ENCODE data around the gene SGK2. TPM values are rescaled to one million over a fixed set of nuclear protein-coding genes. Genes with fewer than 3 reads are reported as not detected.

The SGK2 gene
- total and polyA plus RNA-seq, 2 of the 13 experiments (the other 11 are each of a cell fraction or from before 2014, with no cell fraction given) = 6.2 to 29.4 TPM

GRCh38 chr20:43515628-43516027 lies 43.2 kb upstream of the SGK2 start:
- intact Hi-C loops (cut with micrococcal nuclease; ENCODE audit: unreplicated experiment) = no loop called here
- BruUV-seq (replicated peaks) = TSS peak; percentile 44

More at GRCh38 chr20:43515628-43516027, 43.2 kb upstream of the SGK2 start:
- H3K4me3 ChIP-seq (replicated peaks in 1 of 3; ENCODE audit: insufficient read depth in 1 of 3, low read depth in 2 of 3, low read length in 3 of 3) = peak overlapping the region; percentile 62 to 84 (median 75); a peak in 4 of 6 replicates
- DNase-seq (ENCODE audit: low spot score) (no peak), FAIRE-seq (no peak), ATAC-seq (no peak)
- H3K9ac ChIP-seq (ENCODE audit: insufficient read depth, low read depth, low read length) = no peak overlapping the region; the same call in 1 of the 2 replicates
- CTCF ChIA-PET (ENCODE audit: low intra/inter-chr PET ratio, low total read pairs) = no interaction called here
- H3K27me3 ChIP-seq (ENCODE audit: control insufficient read depth in 1 of 2, insufficient read depth in 2 of 2, low read length in 2 of 2) = no peaks in the 10 kb centered on the region
- TF ChIP-seq ZBTB46 (CRISPR knock-in tag; IDR thresholded peaks at IDR 0.05; ENCODE audit: borderline replicate concordance) (no peak), NR1H2 (CRISPR knock-in tag; IDR thresholded peaks at IDR 0.05; ENCODE audit: borderline replicate concordance, low read depth) (no peak), NFYC (CRISPR knock-in tag; IDR thresholded peaks at IDR 0.05) (no peak), MEIS1 (CRISPR knock-in tag; IDR thresholded peaks at IDR 0.05; ENCODE audit: borderline replicate concordance) (no peak), SIN3A (IDR thresholded peaks at IDR 0.05; ENCODE audit: borderline replicate concordance, low read depth, low read length) (no peak), MED8 (CRISPR knock-in tag; IDR thresholded peaks at IDR 0.05; ENCODE audit: insufficient replicate concordance) (no peak), TMF1 (CRISPR knock-in tag; IDR thresholded peaks at IDR 0.05; ENCODE audit: low read depth) (no peak), RBM39 (IDR thresholded peaks at IDR 0.05; ENCODE audit: low read depth, low read length, poor library complexity, severe bottlenecking) (no peak), MEIS2 (CRISPR knock-in tag; IDR thresholded peaks at IDR 0.05) (no peak), THRA (CRISPR knock-in tag; IDR thresholded peaks at IDR 0.05; ENCODE audit: borderline replicate concordance) (no peak), ZNF652 (CRISPR knock-in tag; IDR thresholded peaks at IDR 0.05; ENCODE audit: borderline replicate concordance, low read depth) (no peak), MAF1 (CRISPR knock-in tag; IDR thresholded peaks at IDR 0.05; ENCODE audit: borderline replicate concordance) (no peak), ZHX1 (CRISPR knock-in tag; IDR thresholded peaks at IDR 0.05; ENCODE audit: low read depth) (no peak), ZNF224 (CRISPR knock-in tag; IDR thresholded peaks at IDR 0.05) (no peak), ADNP (CRISPR knock-in tag; IDR thresholded peaks at IDR 0.05) (no peak), ZSCAN25 (CRISPR knock-in tag; IDR thresholded peaks at IDR 0.05) (no peak), RBM22 (optimal IDR thresholded peaks at IDR 0.05; ENCODE audit: low read length) (no peak), NFYB (CRISPR knock-in tag; IDR thresholded peaks at IDR 0.05) (no peak), ATF1 (CRISPR knock-in tag; IDR thresholded peaks at IDR 0.05) (no peak)
- H2AFZ ChIP-seq (ENCODE audit: low read length) = no peak overlapping the region
- H3K36me3 ChIP-seq (replicated peaks in 1 of 2; ENCODE audit: control insufficient read depth in 1 of 2, insufficient read depth in 2 of 2, low read length in 2 of 2) = peaks cover 1 to 4% of the 10 kb centered on the region in 2 experiments; a peak in 2 of 5 replicates
- WGBS (ENCODE audit: low lambda C conversion rate) = 58% methylated on average over 2 of the region's 2 CpGs
- H3K27ac ChIP-seq (ENCODE audit: extremely low read length, insufficient read depth, low read length) = no peak overlapping the region
- H3K9me3 ChIP-seq (ENCODE audit: low read length) = no peaks in the 10 kb centered on the region
- POLR2A ChIA-PET = interaction anchor here (0.5 to 3.7 kb wide), 5 partner anchors 15 to 58 kb away, joined by 4 to 77 read pairs (median 31); partner anchors contain the start of genes SGK2 and SRSF6
- in situ Hi-C loops (cut with HindIII; ENCODE audit: extremely low pct_ligation_motif_present, low pct_unique_long_range_greater_than_20kb) = no loop called here
- no peaks in the 10 kb centered on the region for H4K20me1 ChIP-seq (ENCODE audit: insufficient read depth, low read length)
- peaks cover 26% of the 10 kb centered on the region for H3K4me1 ChIP-seq (ENCODE audit: insufficient read depth, low read length)
- H3K79me2 ChIP-seq (ENCODE audit: insufficient read depth, low read length) = peaks cover 3% of the 10 kb centered on the region
- H3K4me2 ChIP-seq (ENCODE audit: low read depth, low read length) = peak overlapping the region; percentile 68

Data from HepG2 (cell line).